ENCODE data around the gene SPATA31C1.

SPATA31C1 gene

GRCh38 chr9:87887661-87888480 lies 29.9 kb upstream of the SPATA31C1 start:
- no peak for TF ChIP-seq CTCF (IDR thresholded peaks at IDR 0.05)

GRCh38 chr9:87888501-87888900 lies 29.3 kb upstream of the SPATA31C1 start:
- no peak for TF ChIP-seq CTCF (IDR thresholded peaks at IDR 0.05)

- TF ChIP-seq CTCF (IDR thresholded peaks at IDR 0.05), result no peak
These were observed 28.5 kb upstream of the SPATA31C1 start for GRCh38 chr9:87889065-87889881.

- no peak for TF ChIP-seq CTCF (IDR thresholded peaks at IDR 0.05)
These were observed 27.9 kb upstream of the SPATA31C1 start for GRCh38 chr9:87889882-87890252.

GRCh38 chr9:87890837-87891236 lies 26.9 kb upstream of the SPATA31C1 start:
- TF ChIP-seq CTCF (IDR thresholded peaks at IDR 0.05), result no peak

GRCh38 chr9:87891754-87892153 lies 26.0 kb upstream of the SPATA31C1 start:
- TF ChIP-seq CTCF (IDR thresholded peaks at IDR 0.05), result no peak

GRCh38 chr9:87892956-87893355 lies 24.8 kb upstream of the SPATA31C1 start:
- TF ChIP-seq CTCF (IDR thresholded peaks at IDR 0.05), result no peak

Data from LNCAP (cell line).